GM19324 (cell line): ENCODE results near the gene MLH1.

Experiments
- ATAC-seq: cut with Tn5 transposase; IDR thresholded peaks from one replicate; pipeline ENCODE4 v1.9.1; 2021; ENCODE audit warnings: mild to moderate bottlenecking, moderate library complexity; ENCODE audit not compliant: unreplicated experiment, low FRiP score

Gene MLH1

DNA sequence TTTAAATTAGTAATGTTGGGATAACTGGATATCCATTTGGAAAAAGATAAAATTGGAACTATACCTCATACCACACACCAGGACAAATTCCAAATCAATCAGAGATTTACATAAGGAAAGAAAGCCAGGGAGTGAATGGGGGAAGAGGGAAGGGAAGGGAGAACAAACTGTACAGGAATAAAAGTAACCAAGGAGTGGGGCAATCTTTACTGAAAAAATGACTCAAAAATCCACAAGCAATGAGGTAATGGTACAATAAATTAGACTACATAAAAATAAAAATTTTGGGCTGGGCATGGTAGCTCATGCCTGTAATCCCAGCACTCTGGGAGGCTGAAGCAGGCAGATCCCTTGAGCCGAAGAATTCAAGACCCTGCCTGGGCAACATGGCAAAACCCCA lies 82.6 kb downstream of the MLH1 start:
- ATAC-seq = no peak

DNA sequence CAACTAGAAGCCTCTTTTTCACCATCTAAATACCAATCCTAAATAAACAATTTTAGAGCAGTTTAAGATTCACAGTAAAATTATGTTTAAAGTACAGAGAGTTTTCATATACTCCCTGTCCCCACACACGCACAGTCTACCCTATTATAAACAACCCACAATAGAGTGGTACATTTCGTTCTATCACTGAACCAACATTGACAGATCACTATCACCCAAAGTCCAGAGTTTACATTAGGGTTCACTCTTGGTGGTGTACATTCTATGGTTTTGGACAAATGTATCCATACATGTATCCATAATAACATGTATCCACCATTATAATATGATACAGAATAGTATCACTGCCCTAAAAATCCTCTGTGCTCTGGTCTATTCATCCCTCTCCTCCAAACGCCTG lies 89.0 kb downstream of the MLH1 start:
- no peak for ATAC-seq

DNA sequence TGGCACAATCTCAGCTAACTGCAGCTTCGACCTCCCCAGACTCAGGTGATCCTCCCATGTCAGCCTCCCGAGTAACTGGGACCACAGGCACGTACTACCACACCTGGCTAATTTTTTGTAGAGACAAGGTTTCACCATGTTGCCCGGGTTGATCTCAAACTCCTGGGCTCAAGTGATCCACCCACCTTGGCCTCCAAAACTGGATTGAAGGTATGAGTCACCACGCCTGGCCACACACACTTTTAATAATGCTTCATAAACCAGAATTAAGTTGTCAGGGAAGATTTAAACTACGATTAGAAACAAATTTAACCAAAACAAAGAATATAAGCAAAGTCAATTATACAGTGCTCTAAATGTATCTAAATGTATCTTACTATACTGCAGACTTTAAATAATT lies 93.6 kb downstream of the MLH1 start:
- no peak for ATAC-seq

DNA sequence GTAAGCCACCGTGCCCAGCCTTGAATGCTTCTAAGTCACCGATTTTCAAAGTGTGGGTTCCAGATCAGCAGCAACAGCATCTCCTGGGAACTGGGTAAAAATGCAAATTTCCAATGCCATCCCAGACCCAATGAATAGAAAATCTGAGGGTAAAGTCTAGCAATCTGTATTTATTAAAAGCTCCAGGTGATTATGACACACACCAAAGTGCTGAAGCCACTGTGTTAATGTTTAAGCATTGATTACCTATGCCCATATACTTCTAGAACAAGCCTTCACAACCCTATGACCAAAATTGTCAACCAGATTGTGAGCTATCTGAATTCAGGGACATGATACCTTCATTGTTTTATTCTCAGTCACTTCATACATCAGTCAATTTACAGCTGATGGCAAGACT lies 94.6 kb downstream of the MLH1 start:
- ATAC-seq = no peak

DNA sequence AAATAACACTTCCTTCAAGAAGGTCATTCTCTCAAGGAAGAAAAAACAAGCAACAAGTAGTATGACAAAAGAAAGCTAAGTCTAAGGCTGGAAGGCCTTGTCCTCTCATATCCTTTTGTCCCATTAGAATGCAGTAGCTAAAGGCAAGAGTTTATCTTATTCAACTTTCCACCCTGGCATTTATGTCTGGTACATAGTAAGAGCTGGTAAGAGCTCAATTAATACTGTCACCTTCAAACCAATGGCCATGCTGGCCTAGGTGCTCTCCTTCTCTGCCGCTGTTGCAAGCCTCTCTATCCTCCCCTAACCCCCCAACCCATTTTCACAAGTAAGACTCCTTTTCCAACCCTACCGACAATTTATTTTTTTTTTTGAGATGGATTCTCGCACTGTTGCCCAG lies 99.2 kb downstream of the MLH1 start:
- ATAC-seq = no peak

DNA sequence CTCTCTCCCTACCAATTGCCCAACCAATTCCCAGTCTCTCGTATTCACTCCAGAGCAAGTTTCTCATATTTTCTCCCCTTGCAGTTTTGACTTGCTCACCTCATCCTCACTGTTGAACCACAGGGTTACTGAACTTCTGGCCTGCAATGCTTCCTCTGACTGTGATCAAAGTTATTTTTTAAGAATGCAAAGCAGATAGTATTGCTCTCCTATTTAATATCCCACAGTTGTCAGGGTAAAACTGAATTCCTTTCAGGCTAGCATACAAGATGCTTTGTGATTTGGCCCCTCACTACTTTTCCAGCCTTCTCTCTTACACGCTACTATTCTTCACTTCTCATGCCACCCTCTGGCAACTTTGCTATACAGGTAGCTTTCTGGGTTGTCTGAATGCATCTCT lies 100.2 kb downstream of the MLH1 start:
- ATAC-seq = no peak

DNA sequence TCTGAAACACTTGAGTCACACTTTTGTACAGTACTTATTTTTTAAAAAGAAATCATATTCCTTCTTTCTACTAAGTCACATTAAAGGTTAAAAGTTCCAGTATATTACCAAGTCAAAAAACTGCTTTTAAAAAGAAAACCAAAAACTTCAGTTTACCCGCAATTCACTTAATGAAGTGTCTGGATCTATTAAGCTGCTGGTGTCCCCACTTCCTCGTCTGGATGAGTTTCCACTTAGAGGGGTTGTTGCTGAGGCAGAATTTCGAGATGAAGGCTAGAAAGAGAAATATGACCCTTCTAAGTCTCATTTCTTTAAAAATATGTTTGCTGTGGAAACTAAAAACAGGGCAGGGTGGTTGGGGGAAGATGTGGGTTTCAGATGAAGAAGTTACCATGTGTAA lies 101.3 kb downstream of the MLH1 start:
- ATAC-seq = no peak

DNA sequence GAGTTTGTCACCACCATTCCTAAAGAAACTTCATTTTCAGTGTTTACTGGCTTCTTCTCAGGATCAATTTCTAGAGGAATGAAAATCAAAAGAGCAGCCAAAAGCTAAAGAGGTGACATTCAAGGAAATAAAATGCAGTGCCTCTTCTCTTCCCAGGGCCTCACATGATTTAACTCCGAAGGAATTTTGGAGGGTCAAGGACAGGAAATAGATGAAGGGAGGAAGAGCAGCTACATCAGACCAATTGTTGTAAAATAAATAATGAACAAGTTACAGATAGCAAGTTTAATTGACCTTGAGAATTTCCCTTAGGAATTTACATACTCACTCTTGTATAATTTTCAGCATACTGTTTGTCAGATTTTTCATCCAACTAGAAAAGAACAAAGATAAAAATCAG lies 103.0 kb downstream of the MLH1 start:
- no peak for ATAC-seq

DNA sequence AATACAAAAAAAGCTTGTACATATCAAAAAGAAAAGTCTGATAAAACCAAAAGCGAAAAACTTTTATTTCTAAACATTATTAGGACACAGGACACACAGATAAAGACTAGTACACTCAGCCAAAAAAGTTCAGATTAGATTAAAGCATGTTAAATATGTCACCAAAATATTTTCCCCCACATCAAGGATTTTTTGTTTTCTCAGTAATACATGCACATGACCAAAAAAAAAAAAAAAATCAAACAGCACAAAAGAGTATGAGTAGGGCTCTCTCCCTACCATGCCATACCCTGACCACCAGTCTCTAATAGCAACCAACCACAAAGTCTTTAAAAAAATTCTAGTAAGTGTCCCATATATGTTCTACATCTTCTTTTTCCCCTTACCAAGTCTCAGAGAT lies 103.7 kb downstream of the MLH1 start:
- ATAC-seq = no peak

DNA sequence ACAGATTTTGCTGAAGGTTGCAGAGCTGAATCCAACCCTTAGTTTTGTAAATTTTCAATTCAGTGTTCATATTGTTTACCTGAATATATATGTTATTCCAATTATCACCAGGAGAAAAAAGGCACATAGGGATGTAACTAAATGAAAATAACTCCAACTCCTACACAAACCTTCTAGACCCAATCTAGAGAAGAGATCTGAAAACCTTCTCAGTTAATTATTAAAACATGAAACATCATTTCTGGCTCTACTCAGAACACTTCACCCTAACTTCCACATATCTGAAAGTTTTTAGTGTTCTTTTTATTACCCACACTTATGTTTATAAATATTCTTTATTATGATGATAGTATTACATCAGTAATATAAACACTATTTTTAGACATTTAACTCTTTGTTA lies 104.5 kb downstream of the MLH1 start:
- no peak for ATAC-seq

DNA sequence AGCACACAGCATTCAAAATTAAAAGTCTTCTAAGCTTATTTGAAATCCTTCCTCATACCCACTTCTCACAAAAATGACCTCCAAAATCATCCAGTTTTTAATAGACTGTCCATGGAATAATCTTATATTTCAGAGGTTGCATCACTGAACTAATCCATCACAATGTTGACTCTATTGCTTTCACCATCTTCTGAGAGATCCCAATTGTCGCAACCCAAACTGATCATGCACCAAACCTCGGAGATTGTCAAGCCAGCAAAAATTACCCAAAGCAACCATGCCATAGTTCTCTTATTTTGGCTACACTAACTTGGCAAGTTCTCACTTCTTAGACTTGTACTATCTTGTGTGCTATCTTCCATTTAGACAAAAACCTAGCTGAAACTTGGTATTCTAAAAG lies 105.6 kb downstream of the MLH1 start:
- ATAC-seq = no peak

DNA sequence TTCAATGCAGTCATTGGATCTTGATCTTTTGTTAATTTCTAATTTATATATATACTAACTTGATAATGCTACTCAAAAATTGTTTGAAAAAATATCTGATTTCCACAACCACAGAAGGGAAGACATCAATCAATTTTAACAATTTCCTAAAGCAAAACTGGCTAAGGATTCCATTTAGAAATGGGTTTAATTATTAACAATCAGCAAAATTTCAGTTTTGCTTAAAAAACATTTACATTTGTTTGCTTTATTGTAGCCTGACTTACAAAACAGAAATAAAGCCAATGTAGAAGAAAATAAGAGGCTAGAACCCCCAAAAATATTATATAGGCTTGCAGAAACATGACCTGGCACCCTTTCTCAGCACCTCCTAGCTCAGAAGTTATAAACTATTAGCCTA lies 106.2 kb downstream of the MLH1 start:
- ATAC-seq = no peak

DNA sequence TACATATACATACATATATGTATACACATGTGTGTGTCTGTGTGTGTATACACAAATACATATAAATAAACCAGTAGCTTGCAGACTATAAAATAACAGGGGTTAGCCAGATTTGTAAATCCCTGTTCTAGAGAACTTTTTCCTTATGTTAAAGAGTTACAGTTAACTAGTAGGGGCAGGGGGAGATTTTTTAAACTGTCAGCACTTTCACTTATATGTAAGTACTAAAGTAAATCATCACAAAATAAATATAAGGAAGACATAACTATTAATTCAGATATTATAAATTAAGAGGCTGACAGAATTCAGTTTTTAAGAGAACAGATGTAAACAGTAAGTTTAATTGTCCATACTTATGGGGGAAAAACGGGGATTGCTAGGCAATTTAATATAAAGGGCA lies 107.1 kb downstream of the MLH1 start:
- no peak for ATAC-seq
